ENCODE results near the gene IL17C. TPM values are rescaled to one million over a fixed set of nuclear protein-coding genes. Genes with fewer than 3 reads are reported as not detected.
A peak's percentile ranks its signal among the peaks of the same experiment; 100 is the strongest.

Gene IL17C
- total and polyA plus RNA-seq, 2 of the 8 experiments (the other 6 are each of a cell fraction or from before 2014, with no cell fraction given): 1.1 to 1.9 TPM

GRCh38 chr16:88662843-88663606, 24.7 kb downstream of the IL17C start, which contains the start of gene MVD (continued):
- TF ChIP-seq ATF2 (IDR thresholded peaks at IDR 0.05; ENCODE audit: low read length): no peak
- no peak for TF ChIP-seq BACH1 (IDR thresholded peaks at IDR 0.05; ENCODE audit: low read length)
- no peak; the same call in 1 of the 2 replicates for TF ChIP-seq RBBP5 (IDR thresholded peaks at IDR 0.05; ENCODE audit: borderline replicate concordance, low read depth, low read length)
- TF ChIP-seq RFX5 (IDR thresholded peaks at IDR 0.05; ENCODE audit: borderline replicate concordance, low read depth, low read length): no peak
- TF ChIP-seq JUN (IDR thresholded peaks at IDR 0.05; ENCODE audit: low read depth, low read length): no peak
- TF ChIP-seq POU5F1 (IDR thresholded peaks at IDR 0.05; ENCODE audit: low read depth, low read length): no peak
- TF ChIP-seq CBX8 (IDR thresholded peaks at IDR 0.05; ENCODE audit: borderline replicate concordance, low read depth, low read length): no peak
- TF ChIP-seq BRCA1 (IDR thresholded peaks at IDR 0.05; ENCODE audit: low read depth, low read length): no peak
- TF ChIP-seq KDM4A (IDR thresholded peaks at IDR 0.05; ENCODE audit: low read depth, low read length, severe bottlenecking): peak; percentile 81
- TF ChIP-seq GTF2F1 (IDR thresholded peaks at IDR 0.05; ENCODE audit: borderline replicate concordance, low read depth, low read length): no peak
- TF ChIP-seq KDM1A (IDR thresholded peaks at IDR 0.05; ENCODE audit: borderline replicate concordance, low read length): no peak
- no peak for TF ChIP-seq RNF2 (IDR thresholded peaks at IDR 0.05; ENCODE audit: borderline replicate concordance, low read depth, low read length, missing control alignments, poor library complexity, severe bottlenecking)
- no peak for TF ChIP-seq NANOG (IDR thresholded peaks at IDR 0.05; ENCODE audit: insufficient read depth, low read depth, low read length, poor library complexity, severe bottlenecking)
- TF ChIP-seq TEAD4 (IDR thresholded peaks at IDR 0.05; ENCODE audit: low read depth, low read length): no peak
- no peak for TF ChIP-seq SP2 (IDR thresholded peaks at IDR 0.05; ENCODE audit: low read length)
- TF ChIP-seq SP1 (IDR thresholded peaks at IDR 0.05; ENCODE audit: low read depth, low read length): peak; percentile 93; the same call in 1 of the 2 replicates
- TF ChIP-seq TBP (IDR thresholded peaks at IDR 0.05; ENCODE audit: low read depth, low read length): peak; percentile 88
- peak; percentile 69 for TF ChIP-seq CHD2 (IDR thresholded peaks at IDR 0.05; ENCODE audit: low read length)
- TF ChIP-seq EP300 (IDR thresholded peaks at IDR 0.05; ENCODE audit: borderline replicate concordance in 1 of 2, low read depth in 2 of 2, low read length in 2 of 2): 0 out of 3 replicates have a peak, but pooled peaks of 1 of the 2 experiments have one; percentile 13
- no peak for TF ChIP-seq RXRA (IDR thresholded peaks at IDR 0.05; ENCODE audit: insufficient read depth, low read depth, low read length)
- no peak for TF ChIP-seq JUND (IDR thresholded peaks at IDR 0.05; ENCODE audit: low read length)
- TF ChIP-seq ASH2L (IDR thresholded peaks at IDR 0.05; ENCODE audit: low read length): peak; percentile 94
- TF ChIP-seq EGR1 (IDR thresholded peaks at IDR 0.05; ENCODE audit: borderline replicate concordance, low read depth, low read length): no peak

Data from H1 (cell line).